Measurements from ENCODE around the gene ELF5. TPM values are rescaled to one million over a fixed set of nuclear protein-coding genes. Genes with fewer than 3 reads are reported as not detected.

ELF5 gene
- total and polyA plus RNA-seq, 2 of the 13 experiments (the other 11 are each of a cell fraction or from before 2014, with no cell fraction given): 0.51 to 2.6 TPM

GRCh38 chr11:34438529-34439507 is 74.8 kb downstream of the ELF5 start, which contains the start of gene CAT (continued):
- no peak for TF ChIP-seq NCOA5 (CRISPR knock-in tag; IDR thresholded peaks at IDR 0.05)
- TF ChIP-seq ZNF354B (CRISPR knock-in tag; IDR thresholded peaks at IDR 0.05): no peak
- TF ChIP-seq ZNF317 (CRISPR knock-in tag; IDR thresholded peaks at IDR 0.05): peak; percentile 69; the same call in 1 of the 2 replicates
- 0 out of 2 replicates have a peak, but pooled peaks have one; percentile 40 for TF ChIP-seq JUN (CRISPR knock-in tag; IDR thresholded peaks at IDR 0.05)
- TF ChIP-seq PITX1 (CRISPR knock-in tag; IDR thresholded peaks at IDR 0.05): no peak
- 0 out of 2 replicates have a peak, but pooled peaks have one; percentile 49 for TF ChIP-seq ZNF619 (CRISPR knock-in tag; IDR thresholded peaks at IDR 0.05)
- peak; percentile 2 for TF ChIP-seq TEAD3 (CRISPR knock-in tag; optimal IDR thresholded peaks at IDR 0.05; ENCODE audit: borderline replicate concordance)
- TF ChIP-seq SP5 (CRISPR knock-in tag; IDR thresholded peaks at IDR 0.05; ENCODE audit: borderline replicate concordance, low read depth): no peak
- TF ChIP-seq CSRNP1 (CRISPR knock-in tag; IDR thresholded peaks at IDR 0.05): peak; percentile 78; the same call in 1 of the 2 replicates
- TF ChIP-seq ISX (CRISPR knock-in tag; conservative IDR thresholded peaks at IDR 0.05): no peak; the same call in 1 of the 2 replicates
- TF ChIP-seq PHB2 (IDR thresholded peaks at IDR 0.05; ENCODE audit: partially characterized antibody): no peak
- peak; percentile 73 for TF ChIP-seq ZNF430 (CRISPR knock-in tag; IDR thresholded peaks at IDR 0.05)
- peak; percentile 64; the same call in 1 of the 2 replicates for TF ChIP-seq KMT2A (CRISPR knock-in tag; IDR thresholded peaks at IDR 0.05)
- TF ChIP-seq, protein P1, sequence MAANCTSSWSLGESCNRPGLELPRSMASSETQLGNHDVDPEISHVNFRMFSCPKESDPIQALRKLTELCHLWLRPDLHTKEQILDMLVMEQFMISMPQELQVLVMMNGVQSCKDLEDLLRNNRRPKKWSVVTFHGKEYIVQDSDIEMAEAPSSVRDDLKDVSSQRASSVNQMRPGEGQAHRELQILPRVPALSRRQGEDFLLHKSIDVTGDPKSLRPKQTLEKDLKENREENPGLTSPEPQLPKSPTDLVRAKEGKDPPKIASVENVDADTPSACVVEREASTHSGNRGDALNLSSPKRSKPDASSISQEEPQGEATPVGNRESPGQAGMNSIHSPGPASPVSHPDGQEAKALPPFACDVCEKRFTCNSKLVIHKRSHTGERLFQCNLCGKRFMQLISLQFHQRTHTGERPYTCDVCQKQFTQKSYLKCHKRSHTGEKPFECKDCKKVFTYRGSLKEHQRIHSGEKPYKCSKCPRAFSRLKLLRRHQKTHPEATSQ (CRISPR knock-in tag; IDR thresholded peaks at IDR 0.05; ENCODE audit: borderline replicate concordance): no peak
- TF ChIP-seq ZBTB46 (CRISPR knock-in tag; IDR thresholded peaks at IDR 0.05; ENCODE audit: borderline replicate concordance): no peak
- peak; percentile 48; the same call in 1 of the 2 replicates for TF ChIP-seq ZNF232 (CRISPR knock-in tag; IDR thresholded peaks at IDR 0.05; ENCODE audit: borderline replicate concordance)
- no peak for TF ChIP-seq NPAS2 (CRISPR knock-in tag; IDR thresholded peaks at IDR 0.05; ENCODE audit: borderline replicate concordance)
- peak; percentile 94 for TF ChIP-seq ZMYM4 (CRISPR knock-in tag; IDR thresholded peaks at IDR 0.05)
- TF ChIP-seq ZNF777 (CRISPR knock-in tag; IDR thresholded peaks at IDR 0.05): peak; percentile 44; the same call in 1 of the 2 replicates
- peak; percentile 86; the same call in 1 of the 2 replicates for TF ChIP-seq SRY (CRISPR knock-in tag; IDR thresholded peaks at IDR 0.05)
- no peak for TF ChIP-seq GATAD2A (CRISPR knock-in tag; IDR thresholded peaks at IDR 0.05)
- no peak for TF ChIP-seq NR2F1 (CRISPR knock-in tag; IDR thresholded peaks at IDR 0.05)
- TF ChIP-seq AGO1 (IDR thresholded peaks at IDR 0.05; ENCODE audit: low read depth, low read length, poor library complexity, severe bottlenecking): peak; percentile 81
- 0 out of 2 replicates have a peak, but pooled peaks have one; percentile 45 for TF ChIP-seq ZNF256 (CRISPR knock-in tag; conservative IDR thresholded peaks at IDR 0.05)

All from HepG2 (cell line).